DMS53 treated with DMSO at 0.1 percent for 48 hours (cell line): ENCODE results near the gene TTLL6.
"Not testable (repeated sequence)": the region's sequence is repeated elsewhere in the genome, so short reads cannot be mapped to it uniquely, and the experiment has no call there.

Experiments used
- DNase-seq: peaks from one replicate; lab custom pipeline; 2025; ENCODE audit not compliant: unreplicated experiment; lab: John Stamatoyannopoulos, UW

Gene TTLL6

DNA sequence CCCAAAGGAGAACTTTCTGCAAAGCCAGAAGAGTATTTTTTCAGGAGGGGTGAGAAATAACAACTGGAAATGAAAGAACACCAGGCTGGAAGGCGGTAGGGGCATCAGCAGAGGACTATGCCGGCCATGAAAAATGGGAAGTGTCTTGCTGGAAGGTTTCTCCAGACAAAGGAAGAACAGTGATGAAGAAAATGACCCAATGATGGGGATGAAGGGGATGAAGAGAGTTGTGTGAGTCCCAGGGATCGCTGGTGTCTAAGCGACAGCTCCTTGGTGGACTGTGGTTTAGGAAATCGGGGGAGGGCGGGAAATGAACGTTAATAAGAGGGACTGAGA, 623 bp downstream of the TTLL6 start:
- no peak for DNase-seq

DNA sequence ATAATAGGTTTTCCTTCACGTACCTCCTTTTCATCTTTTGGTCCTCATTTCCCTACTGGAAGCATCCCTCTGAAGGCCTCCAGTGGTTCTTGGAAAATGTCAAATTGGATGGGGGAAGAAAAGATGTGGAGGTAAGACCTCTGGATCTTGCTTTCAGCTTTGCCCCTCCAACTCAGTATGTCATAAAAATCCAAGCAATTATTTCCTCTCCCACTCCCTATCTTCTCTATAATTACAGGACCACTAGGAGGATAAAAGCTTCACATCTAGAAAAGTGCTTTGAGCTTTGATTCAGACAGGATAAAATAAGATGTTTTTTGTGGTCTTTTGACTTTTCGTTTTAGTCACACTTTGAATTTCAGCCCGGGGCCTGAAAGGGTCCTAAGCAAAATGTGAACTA, 1.7 kb downstream of the TTLL6 start:
- no peak for DNase-seq

DNA sequence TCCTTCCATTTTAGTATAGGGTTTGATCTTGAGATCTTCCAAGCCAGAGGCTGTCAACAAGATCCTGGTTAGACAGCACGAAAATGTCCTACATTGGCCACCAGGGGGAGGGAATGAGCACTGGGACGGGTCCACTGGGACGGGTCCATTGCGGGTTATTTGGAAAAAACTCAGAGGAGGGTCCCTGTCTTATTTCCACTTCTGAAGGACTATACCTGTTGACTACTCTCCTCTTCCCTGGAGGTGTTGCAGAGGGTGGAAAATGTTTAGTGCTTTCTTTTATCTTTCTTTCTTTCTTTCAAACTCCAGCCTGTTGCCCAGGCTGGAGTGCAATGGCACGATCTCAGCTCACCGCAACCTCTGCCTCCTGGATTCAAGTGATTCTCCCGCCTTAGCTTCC, 2.5 kb downstream of the TTLL6 start:
- DNase-seq, result peak; percentile 41

DNA sequence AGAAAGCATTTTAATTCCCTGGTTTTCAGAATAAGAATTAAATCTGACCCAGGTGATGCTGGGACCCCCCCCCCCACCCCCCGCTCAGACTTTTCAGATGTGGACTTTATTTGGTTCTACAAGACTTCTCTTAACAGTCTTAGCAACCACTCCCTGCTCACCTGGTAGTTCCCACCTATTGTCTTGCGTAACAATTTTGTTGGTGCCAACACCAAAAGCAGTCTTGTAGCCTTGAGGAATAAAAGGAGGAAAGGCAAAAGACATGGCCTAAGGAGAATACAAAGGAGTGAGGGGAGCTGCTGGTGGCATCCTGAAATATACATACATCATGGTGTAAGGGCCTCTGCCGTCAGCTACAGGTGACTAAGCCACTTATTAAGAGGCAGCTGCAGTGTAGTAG, 5.0 kb downstream of the TTLL6 start:
- DNase-seq, result no peak

DNA sequence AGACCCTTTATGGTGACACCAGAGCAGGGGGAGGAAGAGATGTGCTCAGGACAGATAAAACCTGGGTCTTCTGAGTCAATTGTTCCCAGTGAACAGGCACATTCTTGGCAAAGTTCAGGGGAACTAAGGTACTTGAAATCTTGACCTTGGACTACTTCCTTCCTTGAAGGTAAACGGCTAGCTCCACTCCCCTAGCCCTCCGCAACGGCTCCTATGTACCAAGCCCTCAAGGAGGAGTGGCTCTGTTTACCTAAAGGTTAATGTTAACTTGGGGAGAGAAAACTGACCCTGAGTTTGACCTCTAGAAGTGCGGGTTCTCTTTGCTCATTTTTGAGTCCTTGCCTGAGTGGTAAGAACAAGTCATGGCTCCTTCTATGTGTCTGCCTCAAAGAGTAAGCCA, 7.8 kb downstream of the TTLL6 start:
- DNase-seq, result no peak

DNA sequence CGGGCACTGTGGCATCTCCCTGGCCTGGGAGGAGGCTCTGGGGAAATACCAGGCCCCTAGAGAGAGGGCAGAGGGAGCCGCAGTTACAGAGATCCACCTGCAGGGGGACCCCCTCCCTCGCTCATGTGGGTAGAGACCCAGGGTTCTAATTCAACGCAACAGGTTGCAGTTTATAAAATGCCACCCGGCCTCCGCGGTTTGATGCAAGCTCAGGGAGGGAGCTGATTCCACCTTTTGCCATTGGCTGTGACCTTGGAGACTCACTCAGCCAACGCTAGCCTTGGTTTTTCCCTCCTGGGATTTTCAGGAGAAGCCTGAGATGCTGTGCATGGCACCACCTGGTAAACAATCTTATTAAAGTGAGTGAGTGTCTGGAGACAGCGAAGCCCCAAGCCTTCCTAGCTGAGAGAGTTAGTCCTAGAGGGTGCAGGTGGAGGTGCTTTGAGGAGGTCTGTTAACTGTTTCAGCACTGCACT, 12.1 kb downstream of the TTLL6 start:
- peak; percentile 65 for DNase-seq

DNA sequence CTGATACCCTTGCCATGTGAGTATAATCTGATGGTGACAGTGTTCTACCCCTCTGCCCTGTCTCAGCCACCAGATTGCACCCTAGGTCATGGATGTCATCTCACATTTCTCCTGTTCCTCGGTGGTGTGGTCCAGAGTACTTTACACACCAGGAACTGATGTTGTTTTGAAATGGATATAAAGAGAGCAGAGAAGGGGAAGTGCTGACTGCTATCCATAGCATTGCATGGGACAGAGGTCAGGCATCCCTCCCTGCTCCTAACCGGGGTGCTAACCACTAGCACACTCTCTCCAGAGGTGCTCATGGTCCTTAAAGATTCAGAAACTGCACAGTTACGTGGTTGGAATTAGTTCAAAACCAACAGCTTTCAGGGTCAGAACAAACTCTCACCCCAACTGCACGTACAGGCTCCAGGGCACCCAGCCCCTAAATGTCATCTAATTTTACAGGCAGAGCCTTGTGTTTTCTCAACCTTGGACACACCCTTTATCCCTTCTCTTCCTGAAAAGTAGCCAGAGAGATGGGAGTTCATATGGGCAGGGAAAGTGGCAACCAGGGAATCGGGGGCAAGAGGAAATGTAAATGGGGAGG, 16.3 kb downstream of the TTLL6 start:
- DNase-seq, result no peak

DNA sequence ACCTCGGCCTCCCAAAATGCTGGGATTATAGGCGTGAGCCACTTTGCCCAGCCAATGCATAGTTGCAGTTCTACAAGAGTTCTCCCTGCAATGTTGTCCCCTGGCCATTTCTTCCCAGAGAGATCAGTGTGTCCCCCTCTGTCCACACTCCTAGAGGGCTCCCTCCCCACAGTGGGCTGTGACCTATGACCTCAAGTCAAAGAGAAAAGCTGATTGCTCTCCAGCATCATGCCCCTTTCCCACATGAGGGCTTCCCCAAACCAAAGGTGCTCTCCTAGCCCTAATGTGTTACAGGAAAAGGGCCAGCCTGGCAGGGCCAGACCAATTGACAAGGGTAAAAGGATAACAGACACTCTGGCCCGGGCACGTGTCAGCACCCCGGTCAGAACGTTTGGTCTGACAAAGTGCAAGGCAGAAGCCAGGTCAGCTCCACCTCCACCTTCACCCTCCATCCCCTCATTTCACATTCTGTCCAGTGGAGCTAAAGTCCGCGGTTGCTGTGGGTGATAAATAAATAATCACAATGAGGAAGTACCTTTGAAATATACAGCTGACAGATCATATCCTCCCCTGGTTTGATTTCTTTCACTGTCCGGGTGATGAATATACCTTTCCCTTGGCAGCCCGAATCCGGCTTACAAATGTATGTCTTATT, 17.8 kb downstream of the TTLL6 start:
- no peak for DNase-seq

DNA sequence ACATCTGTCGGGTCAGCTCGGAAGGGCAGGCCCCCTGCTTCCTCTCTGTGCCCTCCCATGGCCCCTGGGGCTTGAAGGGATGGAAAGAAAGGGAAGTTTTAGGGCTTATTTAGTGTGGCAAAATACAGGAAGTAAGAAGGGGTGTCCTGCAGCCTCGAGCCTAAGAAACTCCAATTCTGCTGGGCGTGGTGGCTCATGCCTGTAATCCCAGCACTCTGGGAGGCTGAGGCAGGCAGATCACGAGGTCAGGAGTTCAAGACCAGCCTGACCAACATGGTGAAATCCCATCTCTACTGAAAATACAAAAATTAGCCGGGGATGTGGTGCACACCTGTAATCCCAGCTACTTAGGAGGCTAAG, 20.9 kb downstream of the TTLL6 start:
- DNase-seq, result not testable (repeated sequence)

DNA sequence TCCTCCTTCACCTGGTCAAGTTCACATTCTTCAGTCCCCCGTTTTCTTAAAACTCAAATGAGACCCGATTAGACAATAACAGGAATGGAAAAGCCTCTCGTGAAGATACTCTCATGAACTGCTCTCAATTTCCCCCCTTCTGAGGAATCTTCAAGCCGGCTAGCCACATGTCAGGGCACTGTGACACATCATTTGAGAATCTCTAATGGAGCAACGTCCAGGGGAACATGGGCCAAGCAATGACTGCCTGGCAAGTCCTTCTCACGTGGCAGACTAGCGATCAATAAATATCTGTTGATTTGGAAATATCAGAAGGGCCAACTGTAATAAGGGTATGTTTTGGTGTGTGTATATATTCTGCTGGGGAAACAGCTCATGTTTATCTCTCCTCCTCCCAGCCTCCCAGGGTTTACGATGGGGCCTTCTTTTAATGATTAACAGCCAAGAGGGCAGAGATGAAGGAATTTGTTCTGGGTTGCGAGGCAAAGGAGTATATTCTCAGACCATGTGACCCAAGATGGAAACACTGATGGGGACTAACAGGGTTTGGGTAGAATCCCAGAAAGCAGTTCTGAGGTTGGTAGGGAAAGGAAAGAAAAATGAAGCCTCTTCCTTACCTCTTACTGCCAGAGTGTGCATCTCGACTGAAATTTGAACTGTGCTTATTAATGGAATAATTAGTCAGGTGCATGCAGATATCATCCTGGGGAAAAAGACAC, 21.4 kb downstream of the TTLL6 start:
- peak; percentile 18 for DNase-seq

DNA sequence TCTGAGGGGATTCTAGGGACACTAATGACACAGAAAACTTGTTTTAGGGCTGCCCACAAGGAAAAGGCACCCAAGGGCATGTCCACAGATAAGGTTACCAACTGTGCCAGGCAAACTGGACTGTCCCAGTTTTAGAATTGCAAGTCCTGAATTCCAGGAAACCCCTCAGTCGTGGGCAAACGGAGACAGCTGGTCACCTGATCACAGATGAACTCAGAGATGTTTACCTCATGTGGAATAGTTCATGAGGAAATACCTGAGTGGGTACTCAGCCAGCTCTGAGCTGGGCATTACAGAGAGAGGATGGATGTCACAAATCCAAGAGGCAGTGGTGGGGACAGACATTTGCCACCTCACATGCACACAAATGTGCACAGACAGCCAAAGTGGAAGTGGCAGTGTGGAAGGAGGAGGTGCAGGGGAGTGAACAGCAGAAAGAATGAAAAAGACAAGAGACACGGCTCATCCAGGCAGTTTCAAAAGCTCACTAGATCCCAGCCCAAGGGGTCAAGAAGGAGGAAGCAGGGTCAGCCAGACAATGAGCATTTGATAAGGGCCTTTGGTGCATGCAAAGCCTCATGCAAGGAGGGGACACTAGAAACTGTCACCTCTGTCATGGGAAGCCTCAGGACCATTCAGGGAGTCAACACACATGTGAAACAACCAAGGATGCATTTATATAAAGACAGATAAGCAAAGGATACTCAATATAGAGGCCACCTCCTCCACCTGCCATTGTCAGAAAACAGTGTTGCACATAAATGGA, 24.8 kb downstream of the TTLL6 start:
- no peak for DNase-seq

DNA sequence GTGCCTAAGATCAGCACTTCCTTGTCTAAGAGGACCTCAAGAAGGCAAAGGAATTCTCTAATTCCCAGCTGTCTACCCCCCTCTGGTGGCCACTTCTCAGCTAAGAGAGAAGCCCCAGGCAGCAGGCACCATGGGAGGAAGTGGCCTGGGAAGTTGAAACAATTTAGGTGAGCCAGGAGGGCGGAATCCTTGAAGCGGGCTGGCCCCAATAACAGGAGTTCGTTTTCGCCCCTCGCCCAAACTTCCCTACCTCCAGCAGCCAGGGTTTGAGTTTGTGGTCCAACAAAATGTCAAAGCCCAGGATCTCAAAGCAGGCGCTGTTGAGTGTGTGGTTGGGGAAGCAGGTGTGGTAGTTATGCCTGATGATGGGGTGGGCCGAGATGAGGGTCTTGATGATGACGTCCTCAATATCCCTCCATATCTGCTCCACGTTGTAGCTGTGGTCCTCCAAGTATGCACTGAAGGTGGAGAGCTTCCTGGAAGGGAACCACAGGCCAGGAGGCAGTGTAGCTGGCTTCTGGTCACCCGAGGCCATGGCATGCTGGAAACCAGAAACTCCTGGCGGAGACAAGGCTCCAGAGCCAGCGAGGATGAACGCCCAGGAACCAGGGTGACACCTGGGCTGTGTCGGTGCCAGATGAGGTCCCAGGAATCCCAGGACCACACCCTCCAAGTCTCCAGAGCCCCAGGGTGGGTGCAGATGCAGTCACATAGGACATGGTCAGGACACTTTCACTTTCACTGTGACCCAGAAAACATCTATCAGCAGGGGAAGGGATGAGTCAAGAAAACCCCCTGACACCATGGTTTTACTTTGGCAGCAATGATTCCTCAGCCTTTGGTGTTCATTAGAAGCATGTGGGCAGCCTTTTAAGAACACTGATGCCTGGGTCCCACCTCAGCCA, 25.6 kb downstream of the TTLL6 start:
- peak; percentile 63 for DNase-seq

DNA sequence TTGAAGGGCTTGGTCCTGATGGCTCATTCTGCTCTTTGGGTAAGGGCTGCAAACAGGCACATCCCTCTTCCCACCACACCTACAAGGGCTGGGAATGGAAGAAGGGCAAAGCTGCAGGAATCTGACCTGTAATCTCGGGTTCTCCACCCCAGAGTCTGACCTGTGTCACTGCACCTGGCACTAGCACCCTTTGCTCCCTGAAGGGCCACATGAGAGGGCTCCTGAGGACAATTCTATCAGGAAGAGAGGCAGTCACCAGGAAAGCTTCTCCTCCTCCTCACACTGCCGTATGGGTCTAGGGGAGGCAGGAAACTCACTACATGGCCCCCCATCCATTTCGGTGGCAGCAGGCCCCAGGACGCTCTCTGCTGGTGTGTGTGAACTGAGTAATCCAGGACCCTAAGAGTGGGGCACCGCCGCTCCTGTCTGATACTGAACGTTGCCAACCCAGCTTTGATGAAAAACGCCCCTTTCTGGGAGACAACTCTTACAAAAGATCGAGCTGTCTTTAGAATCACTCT, 26.4 kb downstream of the TTLL6 start:
- DNase-seq, result no peak

DNA sequence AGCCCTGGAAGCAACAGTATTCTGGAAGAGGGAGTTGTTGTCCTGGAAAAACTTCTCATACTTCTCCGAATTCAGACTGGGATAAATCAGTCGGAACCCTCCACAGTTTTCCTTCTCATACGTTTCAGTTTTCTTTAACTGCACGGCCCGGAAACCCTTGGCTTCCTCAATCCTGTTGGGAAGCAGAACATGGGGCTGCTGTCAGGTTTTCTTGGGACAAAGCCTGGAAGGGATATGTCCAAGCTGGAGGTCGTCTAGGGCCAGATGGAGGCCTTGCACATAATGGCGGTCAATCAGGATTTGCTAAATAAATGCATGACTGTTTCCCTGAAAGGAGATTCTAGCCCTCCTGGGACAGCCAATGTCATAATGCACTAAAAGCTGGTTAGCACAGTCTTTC, 29.2 kb downstream of the TTLL6 start:
- no peak for DNase-seq

DNA sequence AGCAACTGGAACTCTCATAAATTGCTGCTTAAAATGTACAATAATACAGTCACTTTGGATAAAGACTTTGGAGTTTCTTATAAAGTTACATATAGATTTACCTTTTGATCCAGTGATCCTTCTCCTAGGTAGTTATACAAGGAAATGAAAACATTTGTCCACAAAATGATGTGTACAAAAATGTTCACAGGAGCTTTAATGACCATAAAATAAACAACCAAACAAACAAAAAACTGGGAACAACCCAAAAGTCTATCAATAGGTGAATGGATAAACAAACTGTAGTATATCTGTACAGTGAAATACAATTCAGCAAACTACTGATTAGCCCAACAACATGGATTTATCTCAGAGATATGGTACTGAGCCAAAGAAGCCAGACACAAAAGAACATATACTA, 37.6 kb downstream of the TTLL6 start:
- DNase-seq, result no peak

DNA sequence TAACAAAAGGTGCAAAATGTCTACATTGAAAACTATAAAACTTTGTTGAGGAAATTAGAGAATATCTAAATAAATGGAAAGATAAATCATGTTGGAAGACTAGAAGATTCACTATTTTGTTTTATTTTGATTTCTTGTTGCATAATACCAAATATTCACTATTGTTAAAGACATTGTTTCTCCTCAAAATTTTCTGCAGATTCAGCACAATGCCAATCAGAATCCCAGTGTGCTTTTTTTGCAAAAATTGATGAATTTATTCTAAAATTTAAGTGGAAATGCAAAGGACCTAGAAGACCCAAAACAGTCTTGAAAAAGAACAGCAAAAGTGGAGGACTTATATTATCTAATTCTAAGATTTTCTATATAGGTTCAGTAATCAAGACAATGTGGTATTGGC, 40.4 kb downstream of the TTLL6 start:
- DNase-seq, result no peak

DNA sequence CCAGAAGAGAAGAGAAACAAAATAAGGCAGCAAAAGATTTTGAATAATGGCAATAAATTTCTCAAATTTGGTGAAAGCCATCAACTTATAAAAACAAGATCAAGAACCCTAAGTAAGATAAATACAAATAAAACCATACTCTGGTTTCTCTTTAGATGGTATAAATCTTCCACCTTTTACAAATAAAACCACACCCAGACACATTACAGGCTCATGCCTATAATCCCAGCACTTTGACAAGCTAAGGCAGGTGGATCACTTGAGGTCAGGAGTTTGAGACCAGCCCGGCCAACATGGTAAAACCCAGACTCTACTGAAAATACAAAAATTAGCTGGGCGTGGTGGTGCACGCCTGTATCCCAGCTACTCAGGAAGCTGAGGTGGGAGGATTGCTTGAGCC, 43.8 kb downstream of the TTLL6 start:
- DNase-seq, result no peak

DNA sequence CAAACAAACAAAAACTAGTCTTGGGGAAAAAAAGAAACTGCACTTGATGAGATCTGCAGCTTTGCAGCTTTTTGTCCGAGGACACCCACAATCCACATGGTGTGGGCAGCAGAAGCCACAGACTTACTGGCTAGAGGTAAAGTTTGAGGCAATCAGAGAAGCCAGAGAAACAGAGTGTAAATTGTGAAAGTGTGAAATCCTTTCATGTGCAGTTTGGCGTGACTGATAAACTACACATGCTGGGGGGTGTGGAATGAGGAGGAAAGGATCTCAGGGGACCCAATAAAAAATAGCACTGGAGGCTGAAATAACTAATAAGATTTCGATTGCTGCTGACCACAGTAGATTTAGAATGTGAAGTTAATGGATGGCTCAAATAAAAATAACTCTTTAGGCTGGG, 46.1 kb downstream of the TTLL6 start:
- DNase-seq, result no peak

DNA sequence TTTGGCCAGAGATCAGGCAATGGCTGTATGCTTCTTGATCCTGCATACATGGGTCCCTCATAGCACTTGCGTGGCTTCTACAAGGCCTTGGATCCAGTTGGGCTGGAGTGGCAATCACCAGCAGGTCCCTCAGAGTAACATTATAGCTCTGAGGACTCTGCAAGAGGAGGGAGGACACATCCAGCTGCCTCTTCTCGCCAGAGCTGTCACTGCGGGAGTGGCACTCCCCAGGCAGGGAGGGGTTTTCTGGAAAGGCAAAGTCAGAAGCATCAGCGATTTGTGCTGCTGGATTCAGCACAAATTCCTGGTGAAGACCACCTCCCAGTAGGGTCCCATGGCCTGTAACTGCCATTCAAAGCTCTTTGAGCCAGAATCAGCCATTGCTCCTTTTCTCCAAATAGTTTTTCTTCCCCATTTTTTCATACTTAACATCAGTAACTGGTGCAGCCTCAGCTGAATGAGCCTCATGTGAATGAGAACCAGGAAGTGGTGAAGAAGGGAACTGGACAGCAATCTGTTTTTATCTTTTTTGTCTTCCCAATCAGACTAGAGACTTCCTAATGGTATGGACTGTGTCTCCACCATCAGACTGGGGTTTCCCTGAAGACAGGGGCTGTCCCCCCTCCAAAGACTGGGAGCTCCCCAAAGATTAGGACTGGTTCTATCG, 47.9 kb downstream of the TTLL6 start:
- no peak for DNase-seq

DNA sequence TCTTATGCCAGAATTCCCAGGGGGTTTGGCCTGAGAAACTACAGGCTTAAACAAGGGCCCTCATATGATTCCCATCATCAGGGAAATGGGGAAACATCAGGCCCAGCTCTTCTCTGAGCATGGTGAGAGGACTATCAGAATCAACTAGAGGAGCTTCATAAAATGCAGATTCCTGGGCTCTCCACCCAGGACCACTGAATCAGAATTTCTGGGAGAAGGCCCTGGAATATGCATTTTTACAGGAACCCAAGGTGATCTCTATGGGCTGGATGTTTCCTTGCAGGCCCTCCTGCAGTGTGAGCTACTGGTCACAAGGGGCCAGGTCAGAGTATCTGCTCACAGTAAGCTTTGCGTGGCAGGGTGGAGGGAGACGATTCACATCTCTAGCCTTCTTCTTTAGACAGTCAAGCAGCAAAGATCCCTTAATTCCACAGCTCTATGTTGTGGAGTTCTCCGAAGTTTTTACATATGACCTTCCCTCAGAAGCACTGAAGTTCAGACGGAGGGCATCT, 49.7 kb downstream of the TTLL6 start:
- no peak for DNase-seq
